ENCODE results near the gene RSU1.

DNA sequence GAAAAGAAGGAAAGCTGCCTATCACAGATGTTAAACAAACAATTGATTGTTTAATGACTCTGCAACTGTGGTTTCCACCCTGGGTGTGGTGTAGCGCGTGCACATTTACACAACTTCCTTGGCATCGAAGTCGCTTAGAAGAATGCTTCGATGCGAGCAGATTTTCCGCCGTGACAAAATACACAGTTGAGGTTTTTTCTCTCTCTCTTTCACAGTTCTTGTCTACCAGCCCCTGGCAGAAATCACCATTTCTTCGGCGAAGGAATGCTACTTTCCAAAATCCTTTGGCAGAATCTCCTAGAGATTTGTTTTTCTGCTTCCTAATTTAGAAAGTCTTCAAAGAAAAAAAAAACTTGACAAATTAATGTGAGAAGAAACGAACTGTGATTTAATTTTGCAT lies 224.8 kb downstream of the RSU1 start:
- TF ChIP-seq, protein P1, sequence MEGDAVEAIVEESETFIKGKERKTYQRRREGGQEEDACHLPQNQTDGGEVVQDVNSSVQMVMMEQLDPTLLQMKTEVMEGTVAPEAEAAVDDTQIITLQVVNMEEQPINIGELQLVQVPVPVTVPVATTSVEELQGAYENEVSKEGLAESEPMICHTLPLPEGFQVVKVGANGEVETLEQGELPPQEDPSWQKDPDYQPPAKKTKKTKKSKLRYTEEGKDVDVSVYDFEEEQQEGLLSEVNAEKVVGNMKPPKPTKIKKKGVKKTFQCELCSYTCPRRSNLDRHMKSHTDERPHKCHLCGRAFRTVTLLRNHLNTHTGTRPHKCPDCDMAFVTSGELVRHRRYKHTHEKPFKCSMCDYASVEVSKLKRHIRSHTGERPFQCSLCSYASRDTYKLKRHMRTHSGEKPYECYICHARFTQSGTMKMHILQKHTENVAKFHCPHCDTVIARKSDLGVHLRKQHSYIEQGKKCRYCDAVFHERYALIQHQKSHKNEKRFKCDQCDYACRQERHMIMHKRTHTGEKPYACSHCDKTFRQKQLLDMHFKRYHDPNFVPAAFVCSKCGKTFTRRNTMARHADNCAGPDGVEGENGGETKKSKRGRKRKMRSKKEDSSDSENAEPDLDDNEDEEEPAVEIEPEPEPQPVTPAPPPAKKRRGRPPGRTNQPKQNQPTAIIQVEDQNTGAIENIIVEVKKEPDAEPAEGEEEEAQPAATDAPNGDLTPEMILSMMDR (conservative IDR thresholded peaks at IDR 0.05) = no peak
- TF ChIP-seq EZH2 (IDR thresholded peaks at IDR 0.05; ENCODE audit: low read depth) = no peak

Measured in PC-9 (cell line).